Tibial artery (tissue), 4 donors: ENCODE data around the gene ANKRD16.
"Not testable (repeated sequence)": the region's sequence is repeated elsewhere in the genome, so short reads cannot be mapped to it uniquely, and the experiment has no call there.

Experiments
- DNase-seq, 2 donors: peaks; one replicate each; pipeline ENCODE4 v3.0.0-alpha.2; 2019
- H3K27ac ChIP-seq, 2 donors: fragments of 200-600 bp; sonication (generic) in 1 of 2; 1 replicate in 1 of 2; 2 replicates in 1 of 2; pipeline ENCODE4 v1.5.1; 2018 to 2019; ENCODE audit warnings: mild to moderate bottlenecking in 1 of 2
- H3K27me3 ChIP-seq, 2 donors: fragments of 200-600 bp; sonication (generic) in 1 of 2; one replicate each; pipeline versions ENCODE4 v1.5.1 to v1.6.0; 2016 to 2019
- H3K36me3 ChIP-seq, 3 donors: fragments of 200-600 bp; sonication (generic) in 2 of 3; one replicate each; pipeline ENCODE4 v1.5.1; 2016 to 2019; ENCODE audit warnings: mild to moderate bottlenecking in 2 of 3
- H3K4me1 ChIP-seq, 4 donors: fragments of 200-600 bp; sonication (generic) in 2 of 4; 1 replicate in 3 of 4; 2 replicates in 1 of 4; pipeline ENCODE4 v1.5.1; 2016 to 2019
- H3K4me3 ChIP-seq, 2 donors: fragments of 200-600 bp; sonication (generic) in 1 of 2; 1 replicate in 1 of 2; 2 replicates in 1 of 2; pipeline ENCODE4 v1.5.1; 2018 to 2019; ENCODE audit warnings: mild to moderate bottlenecking in 2 of 2
- H3K9me3 ChIP-seq, 3 donors: fragments of 200-600 bp; sonication (generic) in 1 of 3; one replicate each; pipeline ENCODE4 v1.5.1; 2016 to 2019
- intact Hi-C: fragments of 100-400 bp; cut with DNase I; formaldehyde crosslinking; loops from one replicate; pipeline ENCODE4 v1.15.0; 2023; ENCODE audit warnings: low total_unique reads
- TF ChIP-seq, protein P1 (sequence below), 2 experiments: fragments of 200-600 bp in 1 of 2; fragments of 450-650 bp in 1 of 2; IDR thresholded peaks; one replicate each; pipeline ENCODE4 v1.5.1; 2017 to 2019; ENCODE audit warnings: antibody characterized with exemption in 2 of 2, mild to moderate bottlenecking in 1 of 2, moderate library complexity in 1 of 2

ANKRD16 gene

DNA sequence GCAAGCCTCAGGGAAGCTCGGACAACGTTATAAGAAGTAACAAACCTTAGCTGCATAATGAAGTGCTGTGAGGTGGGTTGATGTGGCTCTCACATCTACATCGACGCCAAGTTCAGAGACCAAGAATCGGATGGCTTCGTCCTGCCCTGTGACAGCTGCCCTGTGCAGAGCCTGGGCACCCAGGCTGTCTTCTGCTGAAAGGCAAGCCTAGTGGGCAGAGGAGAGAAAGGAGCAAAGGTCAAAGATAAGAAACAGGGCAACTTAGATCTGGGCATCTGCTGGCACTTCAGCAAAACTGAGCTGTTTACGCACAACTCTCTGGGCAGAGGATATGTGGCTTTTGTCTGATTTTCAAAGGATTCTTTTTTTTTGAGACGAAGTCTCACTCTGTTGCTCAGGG is 6.7 kb downstream of the ANKRD16 start:
- peaks cover 0 to 10% (median 9%) of the 10 kb centered on the region in 4 donors for H3K4me1 ChIP-seq
- TF ChIP-seq, protein P1, sequence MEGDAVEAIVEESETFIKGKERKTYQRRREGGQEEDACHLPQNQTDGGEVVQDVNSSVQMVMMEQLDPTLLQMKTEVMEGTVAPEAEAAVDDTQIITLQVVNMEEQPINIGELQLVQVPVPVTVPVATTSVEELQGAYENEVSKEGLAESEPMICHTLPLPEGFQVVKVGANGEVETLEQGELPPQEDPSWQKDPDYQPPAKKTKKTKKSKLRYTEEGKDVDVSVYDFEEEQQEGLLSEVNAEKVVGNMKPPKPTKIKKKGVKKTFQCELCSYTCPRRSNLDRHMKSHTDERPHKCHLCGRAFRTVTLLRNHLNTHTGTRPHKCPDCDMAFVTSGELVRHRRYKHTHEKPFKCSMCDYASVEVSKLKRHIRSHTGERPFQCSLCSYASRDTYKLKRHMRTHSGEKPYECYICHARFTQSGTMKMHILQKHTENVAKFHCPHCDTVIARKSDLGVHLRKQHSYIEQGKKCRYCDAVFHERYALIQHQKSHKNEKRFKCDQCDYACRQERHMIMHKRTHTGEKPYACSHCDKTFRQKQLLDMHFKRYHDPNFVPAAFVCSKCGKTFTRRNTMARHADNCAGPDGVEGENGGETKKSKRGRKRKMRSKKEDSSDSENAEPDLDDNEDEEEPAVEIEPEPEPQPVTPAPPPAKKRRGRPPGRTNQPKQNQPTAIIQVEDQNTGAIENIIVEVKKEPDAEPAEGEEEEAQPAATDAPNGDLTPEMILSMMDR (IDR thresholded peaks at IDR 0.05) = no peak
- no peaks in the 10 kb centered on the region for H3K27me3 ChIP-seq
- H3K9me3 ChIP-seq = no peaks in the 10 kb centered on the region
- H3K4me3 ChIP-seq = no peak overlapping the region
- DNase-seq = no peak
- peaks cover 22 to 79% (median 57%) of the 10 kb centered on the region in 3 donors for H3K36me3 ChIP-seq
- no peak overlapping the region for H3K27ac ChIP-seq
- intact Hi-C loops = no loop called here

DNA sequence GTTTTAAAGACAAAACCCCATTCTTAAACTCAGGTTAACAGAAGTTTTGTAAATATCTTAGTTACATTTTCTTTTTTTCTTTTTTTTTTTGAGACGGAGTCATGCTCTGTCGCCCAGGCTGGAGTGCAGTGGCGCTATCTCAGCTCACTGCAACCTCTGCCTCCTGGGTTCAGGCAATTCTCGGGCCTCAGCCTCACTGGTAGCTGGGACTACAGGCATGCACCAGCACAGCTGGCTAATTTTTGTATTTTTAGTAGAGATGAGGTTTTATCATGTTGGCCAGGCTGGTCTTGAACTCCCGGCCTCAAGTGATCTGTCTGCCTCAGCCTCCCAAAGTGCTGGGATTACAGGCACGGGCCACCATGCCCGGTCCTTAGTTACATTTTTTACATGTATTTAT is 12.7 kb downstream of the ANKRD16 start:
- H3K27ac ChIP-seq, H3K4me3 ChIP-seq, H3K27me3 ChIP-seq, H3K9me3 ChIP-seq, H3K4me1 ChIP-seq: not testable (repeated sequence)
- peaks cover 29 to 62% (median 42%) of the 10 kb centered on the region in 3 donors for H3K36me3 ChIP-seq
- peak in 1 of 2 donors; percentile 23 for DNase-seq
- intact Hi-C loops = loop anchor here (10.0 kb wide), 1 partner anchor 192 kb away; the partner anchor contains the start of gene TASOR2

DNA sequence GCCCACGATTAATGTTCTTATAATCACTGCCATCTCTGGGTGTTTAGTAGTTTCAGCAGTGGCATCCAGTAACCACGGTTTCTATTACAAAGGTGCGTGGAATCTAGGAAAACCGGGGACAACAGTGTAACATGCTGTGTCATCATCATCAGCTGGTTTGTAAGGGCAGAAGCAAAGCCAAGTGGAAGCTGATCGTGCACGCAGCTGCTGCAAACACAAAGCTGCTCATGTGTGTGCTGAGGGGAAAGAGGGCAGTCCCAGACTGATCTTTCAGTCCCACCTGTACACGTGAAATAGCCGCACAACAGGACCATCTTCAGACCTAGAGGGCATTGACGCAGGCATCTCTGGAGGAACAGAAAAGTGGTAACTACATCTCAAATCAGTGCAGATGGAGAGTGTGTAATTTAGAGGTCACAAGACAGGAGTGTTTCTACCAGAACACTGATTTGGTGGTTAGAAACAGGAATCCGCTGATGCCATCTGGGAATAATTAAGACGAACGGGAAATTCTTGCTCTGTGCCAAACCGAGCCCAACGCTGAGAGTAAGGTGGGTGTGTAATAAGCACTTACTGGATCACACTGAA is 13.4 kb downstream of the ANKRD16 start:
- DNase-seq = peak in 1 of 2 donors; percentile 60

GRCh38 chr10:5873515-5873995 is 16.1 kb downstream of the ANKRD16 start:
- Histone ChIP-seq H3K27ac (no peak overlapping the region), H3K4me1 (no peaks in the 10 kb centered on the region), H3K36me3 (peaks cover 26 to 39% (median 29%) of the 10 kb centered on the region in 3 donors), H3K4me3 (no peak overlapping the region), H3K9me3 (no peaks in the 10 kb centered on the region), H3K27me3 (no peaks in the 10 kb centered on the region)
- TF ChIP-seq, protein P1 (IDR thresholded peaks at IDR 0.05) = peak; percentile 70 to 73
- intact Hi-C loops = loop anchor here (5.0 to 10.0 kb wide), 2 partner anchors 189 to 431 kb away; partner anchors contain the start of gene TASOR2
- DNase-seq = peak; percentile 62 to 74

More for the DNA sequence above, 13.4 kb downstream of the ANKRD16 start:
- Histone ChIP-seq H3K9me3 (no peaks in the 10 kb centered on the region), H3K36me3 (peaks cover 29 to 56% (median 38%) of the 10 kb centered on the region in 3 donors), H3K4me1 (no peaks in the 10 kb centered on the region), H3K27ac (no peak overlapping the region), H3K4me3 (no peak overlapping the region), H3K27me3 (no peaks in the 10 kb centered on the region)
- TF ChIP-seq, protein P1 (IDR thresholded peaks at IDR 0.05) = no peak
- intact Hi-C loops = loop anchor here (10.0 kb wide), 1 partner anchor 191 kb away; the partner anchor contains the start of gene TASOR2

GRCh38 chr10:5871596-5871995 is 18.1 kb downstream of the ANKRD16 start:
- TF ChIP-seq, protein P1 (IDR thresholded peaks at IDR 0.05) = no peak
- Histone ChIP-seq H3K36me3 (peaks cover 9 to 19% (median 19%) of the 10 kb centered on the region in 3 donors), H3K4me1 (no peaks in the 10 kb centered on the region), H3K4me3 (no peak overlapping the region), H3K9me3 (no peaks in the 10 kb centered on the region), H3K27me3 (no peaks in the 10 kb centered on the region), H3K27ac (no peak overlapping the region)
- intact Hi-C loops = loop anchor here (5.0 to 10.0 kb wide), 2 partner anchors 187 to 429 kb away; partner anchors contain the start of gene TASOR2
- DNase-seq = no peak

DNA sequence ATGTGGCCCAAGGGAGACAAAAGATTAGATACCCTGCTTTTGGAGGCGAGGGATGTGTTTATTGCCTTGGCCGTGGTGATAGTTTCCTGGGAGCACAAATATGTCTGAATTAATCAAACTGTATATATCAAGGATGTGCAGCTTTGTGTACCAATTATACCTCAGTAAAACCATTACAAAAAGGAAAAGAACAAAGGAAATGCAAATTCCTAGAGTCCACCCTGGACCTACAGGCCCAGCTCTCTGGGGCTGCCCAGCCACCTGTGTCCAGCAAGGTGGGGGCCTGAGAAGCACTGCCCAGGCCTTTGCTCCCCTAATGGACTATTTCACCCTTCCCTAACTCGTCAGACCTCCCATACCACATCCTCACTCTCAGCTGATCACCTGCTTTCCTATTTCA is 20.5 kb downstream of the ANKRD16 start:
- H3K27ac ChIP-seq = no peak overlapping the region
- DNase-seq = no peak
- TF ChIP-seq, protein P1 (IDR thresholded peaks at IDR 0.05) = no peak
- peaks cover 0 to 7% (median under 1%) of the 10 kb centered on the region in 3 donors for H3K36me3 ChIP-seq
- H3K4me3 ChIP-seq = no peak overlapping the region
- intact Hi-C loops = no loop called here
- H3K9me3 ChIP-seq = no peaks in the 10 kb centered on the region
- no peaks in the 10 kb centered on the region for H3K4me1 ChIP-seq
- H3K27me3 ChIP-seq = no peaks in the 10 kb centered on the region

DNA sequence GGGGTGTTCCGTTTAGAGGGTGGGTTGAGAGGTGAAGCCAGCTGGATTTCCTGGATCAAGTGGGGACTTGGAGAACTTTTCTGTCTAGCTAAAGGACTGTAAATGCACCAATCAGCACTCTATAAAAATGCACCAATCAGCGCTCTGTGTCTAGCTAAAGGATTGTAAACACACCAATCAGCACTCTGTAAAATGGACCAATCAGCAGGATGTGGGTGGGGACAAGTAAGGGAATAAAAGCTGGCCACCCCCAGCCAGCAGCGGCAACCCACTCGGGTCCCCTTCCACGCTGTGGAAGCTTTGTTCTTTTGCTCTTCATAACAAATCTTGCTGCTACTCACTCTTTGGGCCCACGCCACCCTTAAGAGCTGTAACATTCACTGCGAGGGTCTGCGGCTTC is 21.3 kb downstream of the ANKRD16 start:
- DNase-seq, H3K36me3 ChIP-seq, intact Hi-C loops, H3K4me3 ChIP-seq, H3K4me1 ChIP-seq, H3K27ac ChIP-seq, H3K9me3 ChIP-seq, H3K27me3 ChIP-seq: not testable (repeated sequence)

GRCh38 chr10:5867091-5867615 is 22.5 kb downstream of the ANKRD16 start:
- H3K27ac ChIP-seq, intact Hi-C loops, H3K36me3 ChIP-seq, DNase-seq, H3K27me3 ChIP-seq, H3K4me1 ChIP-seq, H3K9me3 ChIP-seq, H3K4me3 ChIP-seq: not testable (repeated sequence)
